ENCODE results near the gene STK32B. TPM values are rescaled to one million over a fixed set of nuclear protein-coding genes. Genes with fewer than 3 reads are reported as not detected.

Gene STK32B
- total RNA-seq, 1 experiment from 2014 or later: 17.4 TPM

GRCh38 chr4:5067908-5068307, 16.6 kb downstream of the STK32B start:
- no peak for DNase-seq (ENCODE audit: low read depth)

- no peak for DNase-seq (ENCODE audit: low read depth)
Measured at GRCh38 chr4:5069901-5070300, 18.6 kb downstream of the STK32B start.

GRCh38 chr4:5072948-5073347, 21.7 kb downstream of the STK32B start:
- no peak for DNase-seq (ENCODE audit: low read depth)

- no peak for DNase-seq (ENCODE audit: low read depth)
Measured at GRCh38 chr4:5078009-5078408, 26.7 kb downstream of the STK32B start.

- DNase-seq (ENCODE audit: low read depth): peak; percentile 53
Measured at GRCh38 chr4:5079581-5079980, 28.3 kb downstream of the STK32B start.

GRCh38 chr4:5081441-5081999, 30.2 kb downstream of the STK32B start:
- DNase-seq (ENCODE audit: low read depth): no peak

- no peak for DNase-seq (ENCODE audit: low read depth)
Measured at GRCh38 chr4:5082376-5082775, 31.1 kb downstream of the STK32B start.

- DNase-seq (ENCODE audit: low read depth): no peak
Measured at GRCh38 chr4:5084911-5085475, 33.7 kb downstream of the STK32B start.

- DNase-seq (ENCODE audit: low read depth): no peak
Measured at GRCh38 chr4:5086535-5086934, 35.3 kb downstream of the STK32B start.

- peak; percentile 60 for DNase-seq (ENCODE audit: low read depth)
Measured at GRCh38 chr4:5096261-5096660, 45.0 kb downstream of the STK32B start.

GRCh38 chr4:5098176-5098575, 46.9 kb downstream of the STK32B start:
- peak; percentile 25 for DNase-seq (ENCODE audit: low read depth)

- DNase-seq (ENCODE audit: low read depth): no peak
Measured at GRCh38 chr4:5100336-5100735, 49.1 kb downstream of the STK32B start.

- no peak for DNase-seq (ENCODE audit: low read depth)
Measured at GRCh38 chr4:5100986-5101385, 49.7 kb downstream of the STK32B start.

- peak; percentile 54 for DNase-seq (ENCODE audit: low read depth)
Measured at GRCh38 chr4:5101571-5101970, 50.3 kb downstream of the STK32B start.

GRCh38 chr4:5110901-5111300, 59.6 kb downstream of the STK32B start:
- DNase-seq (ENCODE audit: low read depth): no peak

- no peak for DNase-seq (ENCODE audit: low read depth)
Measured at GRCh38 chr4:5112333-5113095, 61.2 kb downstream of the STK32B start.

- DNase-seq (ENCODE audit: low read depth): peak; percentile 50
Measured at GRCh38 chr4:5114950-5115349, 63.7 kb downstream of the STK32B start.

- DNase-seq (ENCODE audit: low read depth): peak; percentile 27
Measured at GRCh38 chr4:5118091-5118786, 67.0 kb downstream of the STK32B start.

- DNase-seq (ENCODE audit: low read depth): peak; percentile 35
Measured at GRCh38 chr4:5118994-5119835, 67.9 kb downstream of the STK32B start.

GRCh38 chr4:5120067-5120466, 68.8 kb downstream of the STK32B start:
- DNase-seq (ENCODE audit: low read depth): no peak

GRCh38 chr4:5120468-5120867, 69.2 kb downstream of the STK32B start:
- DNase-seq (ENCODE audit: low read depth): no peak

- DNase-seq (ENCODE audit: low read depth): no peak
Measured at GRCh38 chr4:5122114-5122513, 70.8 kb downstream of the STK32B start.

Measured in Daoy (cell line).